ENCODE results near the gene KIRREL3. TPM values are rescaled to one million over a fixed set of nuclear protein-coding genes. Genes with fewer than 3 reads are reported as not detected.

The KIRREL3 gene
- total and polyA plus RNA-seq, 2 donors (not counting 3 experiments of a cell fraction or from before 2014, with no cell fraction given): not detected

DNA sequence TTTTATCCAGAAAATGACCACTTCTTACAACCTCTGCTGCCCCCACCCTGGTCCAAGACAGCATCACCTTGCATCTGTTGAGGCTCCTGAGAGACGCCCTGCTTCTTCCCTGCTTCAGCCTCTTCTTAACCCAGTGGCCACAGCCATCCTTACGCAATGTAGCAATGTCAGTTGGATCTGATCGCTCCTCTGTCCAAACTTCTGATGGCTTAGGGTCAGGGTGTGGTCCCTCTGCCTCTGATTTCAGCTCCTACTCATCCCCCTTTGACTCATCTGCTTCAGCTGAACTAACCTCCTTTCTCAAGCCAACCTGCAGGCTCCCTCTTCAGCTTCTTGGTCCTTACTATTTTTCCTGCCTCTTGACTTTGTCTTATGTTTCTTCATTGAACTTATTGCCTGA is 280.8 kb downstream of the KIRREL3 start:
- Histone ChIP-seq H3K4me2 (ENCODE audit: insufficient read depth, low read length) (no peak overlapping the region), H3K79me2 (ENCODE audit: control insufficient read depth, insufficient read depth, low read length) (no peaks in the 10 kb centered on the region), H3K4me1 (ENCODE audit: control insufficient read depth, extremely low read depth, insufficient read depth, low read length) (no peaks in the 10 kb centered on the region), H3K36me3 (ENCODE audit: control insufficient read depth in 2 of 2, extremely low read depth in 1 of 2, insufficient read depth in 2 of 2, low read length in 2 of 2) (no peaks in the 10 kb centered on the region), H2AFZ (ENCODE audit: low read depth, low read length) (no peak overlapping the region), H4K20me1 (replicated peaks; ENCODE audit: control insufficient read depth, extremely low read depth, insufficient read depth, low read length) (no peaks in the 10 kb centered on the region), H3K9me3 (replicated peaks; ENCODE audit: control insufficient read depth, insufficient read depth, low read length) (no peaks in the 10 kb centered on the region), H3K9ac (replicated peaks; ENCODE audit: extremely low read depth, insufficient read depth, low read length) (no peak overlapping the region), H3K4me3 (replicated peaks in 1 of 3; ENCODE audit: insufficient read depth in 1 of 3, low read depth in 1 of 3, low read length in 3 of 3) (no peak overlapping the region), H3K27me3 (ENCODE audit: control insufficient read depth in 2 of 2, insufficient read depth in 2 of 2, low read length in 2 of 2) (no peaks in the 10 kb centered on the region), H3K9me1 (replicated peaks; ENCODE audit: control insufficient read depth, extremely low read depth, insufficient read depth, low read length) (no peaks in the 10 kb centered on the region), H3K27ac (ENCODE audit: insufficient read depth, low read depth, low read length) (no peak overlapping the region)
- POLR2A ChIA-PET: no interaction called here
- BruUV-seq (replicated peaks): no TSS peak
- CTCF ChIA-PET: no interaction called here
- TF ChIP-seq POLR2AphosphoS5 (IDR thresholded peaks at IDR 0.05; ENCODE audit: insufficient read depth, low read depth, low read length) (no peak), FOS (IDR thresholded peaks at IDR 0.05; ENCODE audit: borderline replicate concordance, insufficient read depth, low read length) (no peak), EZH2 (IDR thresholded peaks at IDR 0.05; ENCODE audit: borderline replicate concordance, low read depth, low read length, severe bottlenecking) (no peak), GATA2 (IDR thresholded peaks at IDR 0.05; ENCODE audit: insufficient read depth, insufficient read length, low read depth, low read length) (no peak), MYC (IDR thresholded peaks at IDR 0.05; ENCODE audit: low read depth, low read length) (no peak), POLR2A (IDR thresholded peaks at IDR 0.05; ENCODE audit: low read depth, low read length) (no peak), JUN (IDR thresholded peaks at IDR 0.05; ENCODE audit: borderline replicate concordance, insufficient read depth, insufficient read length, low read depth) (no peak)
- TF ChIP-seq, protein P1, sequence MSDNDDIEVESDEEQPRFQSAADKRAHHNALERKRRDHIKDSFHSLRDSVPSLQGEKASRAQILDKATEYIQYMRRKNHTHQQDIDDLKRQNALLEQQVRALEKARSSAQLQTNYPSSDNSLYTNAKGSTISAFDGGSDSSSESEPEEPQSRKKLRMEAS (IDR thresholded peaks at IDR 0.05; ENCODE audit: insufficient read depth, insufficient read length): no peak
- TF ChIP-seq, protein P2, sequence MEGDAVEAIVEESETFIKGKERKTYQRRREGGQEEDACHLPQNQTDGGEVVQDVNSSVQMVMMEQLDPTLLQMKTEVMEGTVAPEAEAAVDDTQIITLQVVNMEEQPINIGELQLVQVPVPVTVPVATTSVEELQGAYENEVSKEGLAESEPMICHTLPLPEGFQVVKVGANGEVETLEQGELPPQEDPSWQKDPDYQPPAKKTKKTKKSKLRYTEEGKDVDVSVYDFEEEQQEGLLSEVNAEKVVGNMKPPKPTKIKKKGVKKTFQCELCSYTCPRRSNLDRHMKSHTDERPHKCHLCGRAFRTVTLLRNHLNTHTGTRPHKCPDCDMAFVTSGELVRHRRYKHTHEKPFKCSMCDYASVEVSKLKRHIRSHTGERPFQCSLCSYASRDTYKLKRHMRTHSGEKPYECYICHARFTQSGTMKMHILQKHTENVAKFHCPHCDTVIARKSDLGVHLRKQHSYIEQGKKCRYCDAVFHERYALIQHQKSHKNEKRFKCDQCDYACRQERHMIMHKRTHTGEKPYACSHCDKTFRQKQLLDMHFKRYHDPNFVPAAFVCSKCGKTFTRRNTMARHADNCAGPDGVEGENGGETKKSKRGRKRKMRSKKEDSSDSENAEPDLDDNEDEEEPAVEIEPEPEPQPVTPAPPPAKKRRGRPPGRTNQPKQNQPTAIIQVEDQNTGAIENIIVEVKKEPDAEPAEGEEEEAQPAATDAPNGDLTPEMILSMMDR (IDR thresholded peaks at IDR 0.05; ENCODE audit: extremely low read depth in 1 of 2, insufficient read depth in 1 of 2, low read depth in 1 of 2, low read length in 2 of 2): no peak
- FAIRE-seq: no peak
- DNase-seq (ENCODE audit: low read depth, low spot score): no peak
- dilution Hi-C loops (cut with MboI; ENCODE audit: extremely low pct_ligation_motif_present, low sequenced_read_pairs): no loop called here
- intact Hi-C loops (cut with micrococcal nuclease): loop anchor here (5.0 kb wide), 1 partner anchor 273 kb away; no protein-coding TSS in a partner anchor

Data from endothelial cell of umbilical vein (primary cell).